ENCODE measurements around the gene ATN1. TPM values are rescaled to one million over a fixed set of nuclear protein-coding genes. Genes with fewer than 3 reads are reported as not detected.

ATN1 gene
- total and polyA plus RNA-seq, 2 of the 8 experiments (the other 6 are each of a cell fraction or from before 2014, with no cell fraction given): 20.6 to 73.4 TPM

GRCh38 chr12:6903722-6904121, 24.0 kb upstream of the ATN1 start (continued):
- TF ChIP-seq CHD7 (IDR thresholded peaks at IDR 0.05; ENCODE audit: insufficient replicate concordance, low read length) (no peak), SIN3A (conservative IDR thresholded peaks at IDR 0.05 in 1 of 2, IDR thresholded peaks at IDR 0.05 in 1 of 2; ENCODE audit: low read depth in 1 of 2, low read length in 2 of 2) (no peak), ATF3 (IDR thresholded peaks at IDR 0.05; ENCODE audit: insufficient read depth, low read depth, low read length) (no peak), HDAC2 (IDR thresholded peaks at IDR 0.05; ENCODE audit: borderline replicate concordance in 1 of 2, low read depth in 2 of 2, low read length in 2 of 2) (no peak), RAD21 (IDR thresholded peaks at IDR 0.05 in 1 of 2, conservative IDR thresholded peaks at IDR 0.05 in 1 of 2; ENCODE audit: low read depth in 2 of 2, low read length in 2 of 2) (no peak), SUZ12 (IDR thresholded peaks at IDR 0.05; ENCODE audit: low read length) (no peak), SRF (IDR thresholded peaks at IDR 0.05; ENCODE audit: low read depth, low read length) (no peak), NRF1 (IDR thresholded peaks at IDR 0.05; ENCODE audit: low read depth, low read length) (no peak)

Measured in H1 (cell line).